ENCODE results near the gene HIGD1B.

Gene HIGD1B

DNA sequence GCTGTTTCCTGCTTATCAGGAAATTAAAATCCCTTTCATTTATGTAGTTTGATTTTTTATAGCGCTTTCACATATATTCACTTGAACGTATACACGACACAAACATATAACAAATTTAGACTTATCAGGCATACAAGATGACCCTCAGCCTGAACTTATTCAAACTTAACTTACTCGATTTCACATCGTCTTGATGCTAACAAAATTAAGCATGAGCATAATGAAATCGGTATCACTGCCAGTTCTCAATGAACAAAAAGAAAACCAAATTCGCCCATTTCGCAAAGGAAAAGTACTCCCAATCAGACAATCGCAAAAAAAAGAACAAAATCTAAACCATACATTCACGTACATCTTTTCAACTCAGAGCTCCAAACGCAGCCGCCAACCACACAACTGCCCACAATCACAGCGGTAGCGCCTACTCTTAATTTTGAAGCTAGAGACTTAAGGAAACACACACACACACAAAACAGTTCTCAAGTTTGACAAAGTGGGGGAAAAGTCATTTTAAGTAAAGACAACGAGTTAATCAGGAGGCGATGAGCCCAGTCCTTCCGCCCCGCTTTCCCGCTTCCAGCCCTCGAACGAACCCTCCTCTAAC, 18.7 kb upstream of the HIGD1B start (continued):
- TF ChIP-seq, protein P1, sequence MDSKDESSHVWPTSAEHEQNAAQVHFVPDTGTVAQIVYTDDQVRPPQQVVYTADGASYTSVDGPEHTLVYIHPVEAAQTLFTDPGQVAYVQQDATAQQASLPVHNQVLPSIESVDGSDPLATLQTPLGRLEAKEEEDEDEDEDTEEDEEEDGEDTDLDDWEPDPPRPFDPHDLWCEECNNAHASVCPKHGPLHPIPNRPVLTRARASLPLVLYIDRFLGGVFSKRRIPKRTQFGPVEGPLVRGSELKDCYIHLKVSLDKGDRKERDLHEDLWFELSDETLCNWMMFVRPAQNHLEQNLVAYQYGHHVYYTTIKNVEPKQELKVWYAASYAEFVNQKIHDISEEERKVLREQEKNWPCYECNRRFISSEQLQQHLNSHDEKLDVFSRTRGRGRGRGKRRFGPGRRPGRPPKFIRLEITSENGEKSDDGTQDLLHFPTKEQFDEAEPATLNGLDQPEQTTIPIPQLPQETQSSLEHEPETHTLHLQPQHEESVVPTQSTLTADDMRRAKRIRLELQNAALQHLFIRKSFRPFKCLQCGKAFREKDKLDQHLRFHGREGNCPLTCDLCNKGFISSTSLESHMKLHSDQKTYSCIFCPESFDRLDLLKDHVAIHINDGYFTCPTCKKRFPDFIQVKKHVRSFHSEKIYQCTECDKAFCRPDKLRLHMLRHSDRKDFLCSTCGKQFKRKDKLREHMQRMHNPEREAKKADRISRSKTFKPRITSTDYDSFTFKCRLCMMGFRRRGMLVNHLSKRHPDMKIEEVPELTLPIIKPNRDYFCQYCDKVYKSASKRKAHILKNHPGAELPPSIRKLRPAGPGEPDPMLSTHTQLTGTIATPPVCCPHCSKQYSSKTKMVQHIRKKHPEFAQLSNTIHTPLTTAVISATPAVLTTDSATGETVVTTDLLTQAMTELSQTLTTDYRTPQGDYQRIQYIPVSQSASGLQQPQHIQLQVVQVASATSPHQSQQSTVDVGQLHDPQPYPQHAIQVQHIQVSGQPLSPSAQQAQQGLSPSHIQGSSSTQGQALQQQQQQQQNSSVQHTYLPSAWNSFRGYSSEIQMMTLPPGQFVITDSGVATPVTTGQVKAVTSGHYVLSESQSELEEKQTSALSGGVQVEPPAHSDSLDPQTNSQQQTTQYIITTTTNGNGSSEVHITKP (tag by site-specific recombination; IDR thresholded peaks at IDR 0.05), result no peak
- no peak for TF ChIP-seq ZFP69B (tag by site-specific recombination; IDR thresholded peaks at IDR 0.05)
- TF ChIP-seq ZNF10 (tag by site-specific recombination; IDR thresholded peaks at IDR 0.05), result 0 out of 2 replicates have a peak, but pooled peaks have one; percentile 10
- TF ChIP-seq ZNF274 (IDR thresholded peaks at IDR 0.05; ENCODE audit: low read length), result no peak
- no peak for TF ChIP-seq ZNF274 (tag by site-specific recombination; IDR thresholded peaks at IDR 0.05; ENCODE audit: borderline replicate concordance)
- peak; percentile 79; the same call in 1 of the 2 replicates for TF ChIP-seq MYNN (tag by site-specific recombination; IDR thresholded peaks at IDR 0.05; ENCODE audit: borderline replicate concordance)

DNA sequence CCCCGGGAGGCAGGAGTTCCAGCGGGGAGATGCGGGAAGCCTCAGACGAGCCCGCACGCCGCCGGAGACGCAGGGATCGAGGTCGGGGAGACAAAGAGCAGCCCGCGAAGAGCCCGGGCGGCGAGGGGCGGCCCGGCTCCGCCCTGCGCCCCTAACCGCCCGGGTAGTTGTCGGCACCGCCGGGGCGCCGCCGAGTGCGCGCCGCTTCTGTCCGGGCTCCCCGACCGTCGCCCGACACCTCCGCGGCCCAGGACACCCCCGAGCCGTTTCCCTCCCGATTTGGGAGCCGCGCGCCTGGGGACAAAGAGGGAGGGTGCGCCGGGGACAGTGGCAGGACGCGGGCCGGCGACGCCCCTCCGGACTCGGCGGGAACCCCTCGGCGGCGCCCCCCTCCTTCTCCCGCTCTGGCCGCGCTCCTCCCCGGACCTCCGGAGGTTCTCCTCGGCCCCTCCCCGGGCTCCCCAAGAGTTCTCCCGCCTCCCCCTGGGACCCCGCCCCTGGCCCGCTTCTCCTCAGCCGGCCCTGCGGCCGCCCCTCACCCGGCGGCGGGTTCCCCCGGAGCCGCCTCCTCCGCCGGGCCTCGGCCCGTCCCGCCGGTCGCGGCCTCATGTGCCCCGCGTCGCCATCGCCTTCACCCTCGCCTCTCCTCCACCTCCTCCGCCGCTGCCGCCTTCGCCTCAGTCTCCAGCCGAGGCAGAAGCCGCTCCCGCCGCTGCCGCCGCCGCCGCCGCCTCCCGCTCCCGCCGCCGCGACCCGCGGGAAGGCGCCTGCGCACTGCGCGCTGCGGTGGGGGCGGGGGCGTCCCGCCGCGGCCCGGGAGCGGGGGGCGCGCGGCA, 17.9 kb upstream of the HIGD1B start, which contains the start of gene GJC1:
TSS of gene GJC1 (minus strand) at position 765 of the 836 bp plus-strand sequence. CDS start 24,470 bp downstream, outside the sequence.
- peak within 1 kb of the TSS; percentile 78 for H3K4me3 ChIP-seq (ENCODE audit: low read depth, low read length)
- no peaks in the 10 kb centered on the region for H3K9me3 ChIP-seq (ENCODE audit: control insufficient read depth, insufficient read depth, low read depth, low read length)
- ChIA-PET CTCF (interaction anchor here (0.6 to 3.2 kb wide), 6 partner anchors 20 to 306 kb away, joined by 3 to 40 read pairs (median 9); partner anchors contain the start of gene ACBD4), POLR2A (interaction anchor here (1.0 to 1.2 kb wide), 5 partner anchors 9 to 319 kb away, joined by 3 to 9 read pairs (median 5); partner anchors contain the start of genes DBF4B and HEXIM1)
- H3K27ac ChIP-seq (ENCODE audit: extremely low read depth, low read depth, low read length), result peak within 1 kb of the TSS; percentile 93
- H3K36me3 ChIP-seq (ENCODE audit: control insufficient read depth in 2 of 2, insufficient read depth in 1 of 2, low read length in 2 of 2), result no peaks in the 10 kb centered on the region; a peak in 1 of 3 replicates
- H3K4me1 ChIP-seq (ENCODE audit: control insufficient read depth, insufficient read depth, low read length), result peaks cover 14% of the 10 kb centered on the region
- TF ChIP-seq, protein P2, sequence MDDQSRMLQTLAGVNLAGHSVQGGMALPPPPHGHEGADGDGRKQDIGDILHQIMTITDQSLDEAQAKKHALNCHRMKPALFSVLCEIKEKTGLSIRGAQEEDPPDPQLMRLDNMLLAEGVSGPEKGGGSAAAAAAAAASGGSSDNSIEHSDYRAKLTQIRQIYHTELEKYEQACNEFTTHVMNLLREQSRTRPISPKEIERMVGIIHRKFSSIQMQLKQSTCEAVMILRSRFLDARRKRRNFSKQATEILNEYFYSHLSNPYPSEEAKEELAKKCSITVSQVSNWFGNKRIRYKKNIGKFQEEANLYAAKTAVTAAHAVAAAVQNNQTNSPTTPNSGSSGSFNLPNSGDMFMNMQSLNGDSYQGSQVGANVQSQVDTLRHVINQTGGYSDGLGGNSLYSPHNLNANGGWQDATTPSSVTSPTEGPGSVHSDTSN (CRISPR knock-in tag; IDR thresholded peaks at IDR 0.05), result no peak; the same call in none of the 2 replicates
- TF ChIP-seq ZNF16 (tag by site-specific recombination; IDR thresholded peaks at IDR 0.05; ENCODE audit: low read depth) (no peak), ZSCAN30 (tag by site-specific recombination; IDR thresholded peaks at IDR 0.05) (0 out of 2 replicates have a peak, but pooled peaks have one; percentile 46), SETDB1 (IDR thresholded peaks at IDR 0.05; ENCODE audit: insufficient read length, low read length) (no peak), ZNF140 (tag by site-specific recombination; IDR thresholded peaks at IDR 0.05) (no peak), ZNF514 (tag by site-specific recombination; IDR thresholded peaks at IDR 0.05) (no peak), ZBTB17 (tag by site-specific recombination; IDR thresholded peaks at IDR 0.05) (no peak), BCL11A (tag by site-specific recombination; IDR thresholded peaks at IDR 0.05; ENCODE audit: low read depth) (no peak), ZSCAN16 (tag by site-specific recombination; IDR thresholded peaks at IDR 0.05) (no peak), ZBTB20 (tag by site-specific recombination; IDR thresholded peaks at IDR 0.05) (peak; percentile 86), SALL2 (tag by site-specific recombination; IDR thresholded peaks at IDR 0.05; ENCODE audit: borderline replicate concordance) (no peak), ZNF677 (tag by site-specific recombination; IDR thresholded peaks at IDR 0.05) (no peak), KLF9 (tag by site-specific recombination; IDR thresholded peaks at IDR 0.05; ENCODE audit: low read depth) (peak; percentile 52; the same call in 1 of the 2 replicates), ZNF660 (tag by site-specific recombination; IDR thresholded peaks at IDR 0.05) (peak; percentile 37), ZFP41 (tag by site-specific recombination; IDR thresholded peaks at IDR 0.05; ENCODE audit: borderline replicate concordance) (no peak), ZBTB48 (tag by site-specific recombination; IDR thresholded peaks at IDR 0.05) (0 out of 2 replicates have a peak, but pooled peaks have one; percentile 41), ZNF548 (tag by site-specific recombination; IDR thresholded peaks at IDR 0.05) (no peak)
- TF ChIP-seq, protein P3, sequence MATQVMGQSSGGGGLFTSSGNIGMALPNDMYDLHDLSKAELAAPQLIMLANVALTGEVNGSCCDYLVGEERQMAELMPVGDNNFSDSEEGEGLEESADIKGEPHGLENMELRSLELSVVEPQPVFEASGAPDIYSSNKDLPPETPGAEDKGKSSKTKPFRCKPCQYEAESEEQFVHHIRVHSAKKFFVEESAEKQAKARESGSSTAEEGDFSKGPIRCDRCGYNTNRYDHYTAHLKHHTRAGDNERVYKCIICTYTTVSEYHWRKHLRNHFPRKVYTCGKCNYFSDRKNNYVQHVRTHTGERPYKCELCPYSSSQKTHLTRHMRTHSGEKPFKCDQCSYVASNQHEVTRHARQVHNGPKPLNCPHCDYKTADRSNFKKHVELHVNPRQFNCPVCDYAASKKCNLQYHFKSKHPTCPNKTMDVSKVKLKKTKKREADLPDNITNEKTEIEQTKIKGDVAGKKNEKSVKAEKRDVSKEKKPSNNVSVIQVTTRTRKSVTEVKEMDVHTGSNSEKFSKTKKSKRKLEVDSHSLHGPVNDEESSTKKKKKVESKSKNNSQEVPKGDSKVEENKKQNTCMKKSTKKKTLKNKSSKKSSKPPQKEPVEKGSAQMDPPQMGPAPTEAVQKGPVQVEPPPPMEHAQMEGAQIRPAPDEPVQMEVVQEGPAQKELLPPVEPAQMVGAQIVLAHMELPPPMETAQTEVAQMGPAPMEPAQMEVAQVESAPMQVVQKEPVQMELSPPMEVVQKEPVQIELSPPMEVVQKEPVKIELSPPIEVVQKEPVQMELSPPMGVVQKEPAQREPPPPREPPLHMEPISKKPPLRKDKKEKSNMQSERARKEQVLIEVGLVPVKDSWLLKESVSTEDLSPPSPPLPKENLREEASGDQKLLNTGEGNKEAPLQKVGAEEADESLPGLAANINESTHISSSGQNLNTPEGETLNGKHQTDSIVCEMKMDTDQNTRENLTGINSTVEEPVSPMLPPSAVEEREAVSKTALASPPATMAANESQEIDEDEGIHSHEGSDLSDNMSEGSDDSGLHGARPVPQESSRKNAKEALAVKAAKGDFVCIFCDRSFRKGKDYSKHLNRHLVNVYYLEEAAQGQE (tag by site-specific recombination; IDR thresholded peaks at IDR 0.05), result no peak
- TF ChIP-seq, protein P4, sequence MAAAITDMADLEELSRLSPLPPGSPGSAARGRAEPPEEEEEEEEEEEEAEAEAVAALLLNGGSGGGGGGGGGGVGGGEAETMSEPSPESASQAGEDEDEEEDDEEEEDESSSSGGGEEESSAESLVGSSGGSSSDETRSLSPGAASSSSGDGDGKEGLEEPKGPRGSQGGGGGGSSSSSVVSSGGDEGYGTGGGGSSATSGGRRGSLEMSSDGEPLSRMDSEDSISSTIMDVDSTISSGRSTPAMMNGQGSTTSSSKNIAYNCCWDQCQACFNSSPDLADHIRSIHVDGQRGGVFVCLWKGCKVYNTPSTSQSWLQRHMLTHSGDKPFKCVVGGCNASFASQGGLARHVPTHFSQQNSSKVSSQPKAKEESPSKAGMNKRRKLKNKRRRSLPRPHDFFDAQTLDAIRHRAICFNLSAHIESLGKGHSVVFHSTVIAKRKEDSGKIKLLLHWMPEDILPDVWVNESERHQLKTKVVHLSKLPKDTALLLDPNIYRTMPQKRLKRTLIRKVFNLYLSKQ (tag by site-specific recombination; IDR thresholded peaks at IDR 0.05; ENCODE audit: borderline replicate concordance), result no peak
